Testis (tissue), 2 donors: ENCODE measurements around the gene RHBDD3.

ENCODE experiments used
- CTCF ChIP-seq, 3 experiments: fragments of 450-650 bp in 2 of 3; fragments of 200-600 bp in 1 of 3; sonication (generic) in 1 of 3; IDR thresholded peaks; one replicate each; pipeline ENCODE4 v1.5.1; 2016 to 2019; ENCODE audit warnings: antibody characterized with exemption in 3 of 3, mild to moderate bottlenecking in 2 of 3, moderate library complexity in 1 of 3
- POLR2A ChIP-seq: fragments of 450-650 bp; IDR thresholded peaks from one replicate; pipeline ENCODE4 v1.6.1; 2017; ENCODE audit warnings: antibody characterized with exemption, mild to moderate bottlenecking, moderate library complexity

DNA sequence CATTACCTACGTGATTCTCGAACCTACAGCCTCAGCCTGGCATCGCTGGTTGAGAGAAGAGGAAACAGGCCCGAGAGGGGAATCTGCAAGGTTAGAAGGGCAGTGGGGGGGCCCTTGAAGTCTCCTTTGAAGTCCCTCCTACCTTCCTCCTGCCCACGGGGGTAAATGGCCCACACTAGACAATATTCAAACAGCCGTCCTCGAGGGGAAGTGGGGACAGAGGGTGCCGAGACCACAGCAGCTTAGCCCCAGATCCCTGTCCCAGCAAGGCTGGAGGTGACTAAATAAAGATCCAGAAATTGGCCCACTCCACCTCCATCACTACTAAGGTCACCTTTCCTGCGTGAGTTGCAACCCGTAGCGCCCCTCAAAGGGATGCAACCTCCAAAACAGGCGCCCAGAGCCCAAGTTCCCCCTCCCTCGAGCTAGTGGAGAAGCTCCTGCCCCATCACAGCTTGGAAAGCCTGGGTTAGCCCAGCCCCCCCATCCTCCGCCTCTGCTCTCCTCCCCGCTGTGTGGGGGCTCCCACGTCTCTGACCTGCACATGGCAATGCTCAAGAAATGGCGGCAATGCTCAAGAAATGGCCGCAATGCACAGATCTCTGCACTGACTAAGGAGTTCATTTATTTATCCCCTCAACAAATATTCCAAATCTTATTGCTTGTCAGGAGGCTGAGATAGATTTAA, 48.5 kb upstream of the RHBDD3 start:
- TF ChIP-seq CTCF (IDR thresholded peaks at IDR 0.05) (no peak), POLR2A (no peak)
